BE2C (cell line): ENCODE results near the gene FARS2.

ENCODE experiments used
- DNase-seq: peaks from one replicate; pipeline ENCODE4 v3.0.0-alpha.2; 2020
- H3K27me3 ChIP-seq: fragments of 250-450 bp; sonication (Bioruptor Pico); 2 replicates; pipeline ENCODE4 v1.5.1; 2020; ENCODE audit warnings: mild to moderate bottlenecking
- H3K36me3 ChIP-seq: fragments of 250-450 bp; sonication (Bioruptor Pico); 2 replicates; pipeline ENCODE4 v1.5.1; 2020; ENCODE audit warnings: mild to moderate bottlenecking
- H3K4me1 ChIP-seq: fragments of 250-450 bp; sonication (Bioruptor Pico); 2 replicates; pipeline ENCODE4 v1.5.1; 2020
- H3K4me3 ChIP-seq: 2 replicates; pipeline ENCODE4 v1.5.1; 2011; ENCODE audit warnings: low read depth, low read length
- H3K9me3 ChIP-seq: fragments of 250-450 bp; sonication (Bioruptor Pico); 2 replicates; pipeline ENCODE4 v1.5.1; 2020
- TF ChIP-seq, protein P1 (sequence below): IDR thresholded peaks from 2 replicates; pipeline ENCODE4 v1.5.1; 2012; ENCODE audit warnings: mild to moderate bottlenecking, low read depth, low read length

FARS2 gene

GRCh38 chr6:5673019-5673790 lies 411.9 kb downstream of the FARS2 start:
- no peaks in the 10 kb centered on the region for H3K4me1 ChIP-seq
- H3K36me3 ChIP-seq: no peaks in the 10 kb centered on the region
- DNase-seq: no peak
- TF ChIP-seq, protein P1, sequence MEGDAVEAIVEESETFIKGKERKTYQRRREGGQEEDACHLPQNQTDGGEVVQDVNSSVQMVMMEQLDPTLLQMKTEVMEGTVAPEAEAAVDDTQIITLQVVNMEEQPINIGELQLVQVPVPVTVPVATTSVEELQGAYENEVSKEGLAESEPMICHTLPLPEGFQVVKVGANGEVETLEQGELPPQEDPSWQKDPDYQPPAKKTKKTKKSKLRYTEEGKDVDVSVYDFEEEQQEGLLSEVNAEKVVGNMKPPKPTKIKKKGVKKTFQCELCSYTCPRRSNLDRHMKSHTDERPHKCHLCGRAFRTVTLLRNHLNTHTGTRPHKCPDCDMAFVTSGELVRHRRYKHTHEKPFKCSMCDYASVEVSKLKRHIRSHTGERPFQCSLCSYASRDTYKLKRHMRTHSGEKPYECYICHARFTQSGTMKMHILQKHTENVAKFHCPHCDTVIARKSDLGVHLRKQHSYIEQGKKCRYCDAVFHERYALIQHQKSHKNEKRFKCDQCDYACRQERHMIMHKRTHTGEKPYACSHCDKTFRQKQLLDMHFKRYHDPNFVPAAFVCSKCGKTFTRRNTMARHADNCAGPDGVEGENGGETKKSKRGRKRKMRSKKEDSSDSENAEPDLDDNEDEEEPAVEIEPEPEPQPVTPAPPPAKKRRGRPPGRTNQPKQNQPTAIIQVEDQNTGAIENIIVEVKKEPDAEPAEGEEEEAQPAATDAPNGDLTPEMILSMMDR: no peak
- no peak overlapping the region for H3K4me3 ChIP-seq
- H3K9me3 ChIP-seq: no peaks in the 10 kb centered on the region
- H3K27me3 ChIP-seq: no peaks in the 10 kb centered on the region

GRCh38 chr6:5674141-5674540 lies 412.8 kb downstream of the FARS2 start:
- H3K27me3 ChIP-seq: no peaks in the 10 kb centered on the region
- no peaks in the 10 kb centered on the region for H3K36me3 ChIP-seq
- no peak overlapping the region for H3K4me3 ChIP-seq
- H3K9me3 ChIP-seq: no peaks in the 10 kb centered on the region
- H3K4me1 ChIP-seq: no peaks in the 10 kb centered on the region
- TF ChIP-seq, protein P1: no peak
- DNase-seq: no peak

DNA sequence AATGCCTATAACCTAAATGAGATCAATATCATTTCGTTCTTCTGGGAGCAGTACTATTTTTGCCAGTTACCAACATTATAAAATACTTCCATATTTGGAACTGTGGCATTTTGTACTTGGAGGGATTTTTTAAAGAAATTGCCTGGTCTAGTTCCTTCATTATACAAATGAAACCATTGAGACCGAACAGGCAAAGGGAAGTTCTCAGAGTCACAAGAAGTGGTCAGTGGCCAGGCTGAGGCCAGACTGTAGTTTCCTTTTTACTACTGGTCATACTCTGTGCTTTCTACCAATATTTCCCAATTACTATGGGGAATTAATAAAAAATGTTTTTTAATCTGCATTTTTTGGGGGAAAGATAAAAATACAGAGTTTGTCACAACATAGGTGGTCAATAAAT lies 413.4 kb downstream of the FARS2 start:
- Histone ChIP-seq H3K9me3 (no peaks in the 10 kb centered on the region), H3K4me1 (no peaks in the 10 kb centered on the region), H3K27me3 (no peaks in the 10 kb centered on the region), H3K36me3 (no peaks in the 10 kb centered on the region), H3K4me3 (no peak overlapping the region)
- DNase-seq: no peak
- TF ChIP-seq, protein P1: no peak

DNA sequence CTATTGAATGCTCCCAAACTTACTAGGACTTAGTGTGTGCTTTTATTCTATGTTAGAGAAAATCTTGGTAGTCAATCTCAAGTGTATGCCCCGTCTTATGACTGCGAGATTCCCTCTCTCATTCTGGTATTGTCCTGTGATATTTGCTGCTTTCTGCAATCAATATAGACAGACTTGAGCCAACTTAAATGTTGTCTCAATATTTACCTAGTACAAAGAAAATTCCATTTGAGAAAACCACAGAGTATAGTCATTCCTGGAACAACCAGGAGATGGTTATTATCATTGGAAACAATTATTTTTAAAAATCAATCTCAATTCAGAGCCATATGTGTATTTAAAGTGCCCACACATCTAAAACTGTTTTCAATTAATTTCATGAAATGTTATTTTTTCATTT lies 415.4 kb downstream of the FARS2 start:
- Histone ChIP-seq H3K4me1 (no peaks in the 10 kb centered on the region), H3K9me3 (no peaks in the 10 kb centered on the region), H3K27me3 (no peaks in the 10 kb centered on the region), H3K4me3 (no peak overlapping the region), H3K36me3 (no peaks in the 10 kb centered on the region)
- no peak for DNase-seq
- TF ChIP-seq, protein P1: no peak

- no peaks in the 10 kb centered on the region for H3K4me1 ChIP-seq
- no peaks in the 10 kb centered on the region for H3K27me3 ChIP-seq
- H3K36me3 ChIP-seq: no peaks in the 10 kb centered on the region
- no peak overlapping the region for H3K4me3 ChIP-seq
- no peaks in the 10 kb centered on the region for H3K9me3 ChIP-seq
- TF ChIP-seq, protein P1: no peak
- no peak for DNase-seq
Measured at GRCh38 chr6:5677219-5678000, 416.1 kb downstream of the FARS2 start.

DNA sequence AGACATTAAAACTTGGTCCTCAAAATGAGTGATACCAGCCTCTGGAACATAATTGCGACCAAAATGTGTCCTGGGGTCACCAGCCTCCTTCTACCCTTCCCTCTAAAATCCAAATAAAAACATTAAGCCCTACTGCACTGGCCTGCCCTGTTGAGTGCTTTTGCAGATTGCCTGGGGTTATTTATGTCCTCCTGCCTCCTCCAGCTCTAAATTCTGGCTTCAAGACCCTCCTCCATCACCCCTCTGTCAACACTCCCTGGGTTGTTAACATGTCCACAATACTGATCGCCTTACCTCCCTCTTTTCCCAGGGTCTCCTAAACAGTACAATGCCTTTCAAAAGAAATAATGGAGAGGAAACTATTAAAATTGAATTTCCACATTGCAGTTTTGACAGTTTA lies 418.0 kb downstream of the FARS2 start:
- TF ChIP-seq, protein P1: no peak
- H3K4me1 ChIP-seq: no peaks in the 10 kb centered on the region
- no peak for DNase-seq
- no peaks in the 10 kb centered on the region; the same call in 1 of the 2 replicates for H3K36me3 ChIP-seq
- H3K27me3 ChIP-seq: no peaks in the 10 kb centered on the region
- peaks cover 2% of the 10 kb centered on the region; the same call in 1 of the 2 replicates for H3K9me3 ChIP-seq
- no peak overlapping the region for H3K4me3 ChIP-seq
